Measurements from ENCODE around the gene ANKRD28.
"Not testable (repeated sequence)": the region's sequence is repeated elsewhere in the genome, so short reads cannot be mapped to it uniquely, and the experiment has no call there.

ANKRD28 gene

GRCh38 chr3:15632212-15632580 is 165.6 kb downstream of the ANKRD28 start:
- no peak for DNase-seq

GRCh38 chr3:15631426-15632211 is 166.2 kb downstream of the ANKRD28 start:
- DNase-seq: no peak

- DNase-seq: no peak
These were observed 167.0 kb downstream of the ANKRD28 start for GRCh38 chr3:15630646-15631350.

- peak; percentile 3 for DNase-seq
These were observed 167.8 kb downstream of the ANKRD28 start for GRCh38 chr3:15629860-15630597.

DNA sequence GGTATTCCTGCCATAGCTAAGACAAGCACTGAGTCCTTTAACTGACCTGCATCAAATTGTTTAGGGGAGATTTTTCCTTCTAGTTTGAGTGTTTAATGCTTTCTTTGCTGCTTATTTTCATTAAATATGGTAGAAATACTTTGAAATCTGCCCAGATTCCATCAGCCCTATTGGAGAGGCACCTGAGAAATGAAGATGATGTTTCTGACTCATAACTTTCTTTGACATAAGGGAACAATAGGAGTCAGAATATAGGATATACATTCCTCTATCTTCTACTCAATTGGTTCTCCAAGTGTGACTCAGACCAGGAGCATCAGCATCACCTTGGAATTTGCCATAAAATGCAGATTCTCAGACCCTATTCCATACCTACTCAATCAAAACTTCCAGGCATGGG is 168.8 kb downstream of the ANKRD28 start:
- no peak for DNase-seq

DNA sequence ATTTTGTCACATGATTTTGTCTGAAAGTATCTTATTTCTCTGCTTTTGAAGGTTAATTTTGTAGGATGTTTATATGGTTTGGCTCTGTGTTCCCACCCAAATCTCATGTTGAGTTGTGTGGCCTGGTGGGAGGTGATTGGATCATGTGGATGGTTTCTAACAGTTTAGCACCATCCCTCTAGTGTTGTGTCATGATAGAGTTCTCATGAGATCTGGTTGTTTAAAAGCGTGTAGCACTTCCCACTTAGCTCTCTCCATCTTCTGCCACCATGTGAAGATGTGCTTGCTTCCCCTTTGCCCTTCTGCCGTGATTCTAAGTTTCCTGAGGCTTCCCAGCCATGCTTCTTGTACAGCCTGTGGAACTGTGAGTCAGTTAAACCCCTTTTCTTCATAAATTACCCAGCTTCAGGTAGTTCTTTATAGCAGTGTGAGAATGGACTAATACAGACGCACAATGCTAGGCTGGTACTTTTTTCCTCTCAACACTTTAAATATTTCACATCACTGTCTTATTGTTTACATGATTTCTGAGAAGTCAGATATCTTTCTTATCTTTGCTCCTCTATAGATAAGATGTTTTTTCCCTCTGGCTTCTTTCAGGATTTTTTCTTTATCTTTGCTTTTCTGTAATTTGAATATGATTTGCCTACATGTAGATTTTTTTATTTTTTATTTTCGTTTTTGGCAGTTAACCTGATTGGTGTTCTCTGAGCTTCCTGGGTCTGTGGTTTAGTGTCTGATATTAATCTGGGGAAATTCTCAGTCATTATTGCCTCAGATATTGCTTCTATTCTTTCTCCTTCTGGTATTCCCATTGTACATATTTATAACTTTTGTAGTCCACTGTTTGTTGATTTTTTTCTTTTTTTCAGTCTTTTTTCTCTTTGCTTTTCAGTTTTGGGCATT is 174.0 kb downstream of the ANKRD28 start:
- DNase-seq: no peak

DNA sequence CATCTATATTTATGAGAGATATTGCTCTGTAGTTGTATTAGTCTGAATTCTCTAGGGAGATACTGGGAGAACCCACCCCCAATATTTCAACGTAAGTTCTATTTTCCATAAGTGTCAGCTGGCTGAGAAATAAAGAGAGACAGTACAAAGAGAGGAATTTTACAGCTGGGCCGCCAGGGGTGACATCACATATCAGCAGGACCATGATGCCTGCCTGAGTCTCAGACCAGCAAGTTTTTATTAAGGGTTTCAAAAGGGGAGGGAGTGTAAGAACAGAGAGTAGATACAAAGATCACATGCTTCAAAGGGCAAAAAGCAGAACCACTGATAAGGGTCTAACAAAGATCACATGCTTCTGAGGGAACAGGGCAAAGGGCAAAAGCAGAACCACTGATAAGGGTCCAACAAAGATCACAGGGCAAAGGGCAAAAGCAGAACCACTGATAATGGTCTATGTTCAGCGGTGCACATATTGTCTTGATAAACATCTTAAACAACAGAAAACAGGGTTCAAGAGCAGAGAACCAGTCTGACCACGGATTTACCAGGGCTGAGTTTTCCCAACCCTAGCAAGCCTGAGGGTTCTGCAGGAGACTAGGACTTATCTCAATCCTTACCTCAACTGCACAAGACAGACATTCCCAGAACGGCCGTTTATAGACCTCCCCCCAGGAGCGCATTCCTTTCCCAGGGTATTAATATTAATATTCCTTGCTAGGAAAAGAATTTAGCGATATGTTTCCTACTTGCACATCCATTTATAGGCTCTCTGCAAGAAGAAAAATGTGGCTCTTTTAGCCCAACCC is 177.9 kb downstream of the ANKRD28 start:
- DNase-seq: not testable (repeated sequence)
